ENCODE data around the gene STX5.

GRCh38 chr11:62777389-62777788 is 54.5 kb downstream of the STX5 start:
- TF ChIP-seq, protein P1, sequence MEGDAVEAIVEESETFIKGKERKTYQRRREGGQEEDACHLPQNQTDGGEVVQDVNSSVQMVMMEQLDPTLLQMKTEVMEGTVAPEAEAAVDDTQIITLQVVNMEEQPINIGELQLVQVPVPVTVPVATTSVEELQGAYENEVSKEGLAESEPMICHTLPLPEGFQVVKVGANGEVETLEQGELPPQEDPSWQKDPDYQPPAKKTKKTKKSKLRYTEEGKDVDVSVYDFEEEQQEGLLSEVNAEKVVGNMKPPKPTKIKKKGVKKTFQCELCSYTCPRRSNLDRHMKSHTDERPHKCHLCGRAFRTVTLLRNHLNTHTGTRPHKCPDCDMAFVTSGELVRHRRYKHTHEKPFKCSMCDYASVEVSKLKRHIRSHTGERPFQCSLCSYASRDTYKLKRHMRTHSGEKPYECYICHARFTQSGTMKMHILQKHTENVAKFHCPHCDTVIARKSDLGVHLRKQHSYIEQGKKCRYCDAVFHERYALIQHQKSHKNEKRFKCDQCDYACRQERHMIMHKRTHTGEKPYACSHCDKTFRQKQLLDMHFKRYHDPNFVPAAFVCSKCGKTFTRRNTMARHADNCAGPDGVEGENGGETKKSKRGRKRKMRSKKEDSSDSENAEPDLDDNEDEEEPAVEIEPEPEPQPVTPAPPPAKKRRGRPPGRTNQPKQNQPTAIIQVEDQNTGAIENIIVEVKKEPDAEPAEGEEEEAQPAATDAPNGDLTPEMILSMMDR (IDR thresholded peaks at IDR 0.05; ENCODE audit: low read length): no peak
- TF ChIP-seq EZH2 (optimal IDR thresholded peaks at IDR 0.05; ENCODE audit: low read depth, low read length) (no peak), EZH2phosphoT487 (IDR thresholded peaks at IDR 0.05; ENCODE audit: low read length) (no peak)

All from MM.1S (cell line).